KMS-11 (cell line): Measurements from ENCODE around the gene SLC7A7.
A peak's percentile ranks its signal among the peaks of the same experiment; 100 is the strongest.
"Not testable (repeated sequence)": the region's sequence is repeated elsewhere in the genome, so short reads cannot be mapped to it uniquely, and the experiment has no call there.

Experiments
- H2AFZ ChIP-seq: fragments of 200-600 bp; sonication (generic); 2 replicates; pipeline ENCODE4 v1.6.1; 2016; ENCODE audit warnings: antibody characterized with exemption, mixed run types, low read depth
- H3K27ac ChIP-seq: fragments of 200-600 bp; sonication (generic); 2 replicates; pipeline ENCODE4 v1.6.1; 2016; ENCODE audit warnings: mild to moderate bottlenecking, mixed run types
- H3K27me3 ChIP-seq: fragments of 200-600 bp; sonication (generic); 2 replicates; pipeline ENCODE4 v1.6.1; 2017; ENCODE audit warnings: mild to moderate bottlenecking, low read depth, mixed run types, moderate library complexity; ENCODE audit not compliant: insufficient read depth
- H3K36me3 ChIP-seq: fragments of 200-600 bp; sonication (generic); 2 replicates; pipeline ENCODE4 v1.6.1; 2017; ENCODE audit warnings: mild to moderate bottlenecking, mixed run types; ENCODE audit not compliant: insufficient read depth
- H3K4me1 ChIP-seq: fragments of 200-600 bp; sonication (generic); 2 replicates; pipeline ENCODE4 v1.6.1; 2016; ENCODE audit warnings: mild to moderate bottlenecking, low read depth, mixed run types; ENCODE audit not compliant: poor library complexity, severe bottlenecking
- H3K4me2 ChIP-seq: fragments of 200-600 bp; sonication (generic); 2 replicates; pipeline ENCODE4 v1.7.0; 2016; ENCODE audit warnings: mild to moderate bottlenecking, mixed run types
- H3K4me3 ChIP-seq: fragments of 200-600 bp; sonication (generic); IDR thresholded peaks from 2 replicates; pipeline ENCODE4 v1.6.1; 2017; ENCODE audit warnings: low read depth, low read length, mixed read lengths; ENCODE audit not compliant: insufficient read depth
- H3K79me2 ChIP-seq: fragments of 200-600 bp; sonication (generic); 2 replicates; pipeline ENCODE4 v1.6.1; 2016; ENCODE audit warnings: low read depth, mixed run types; ENCODE audit not compliant: insufficient read depth
- H3K9ac ChIP-seq: fragments of 200-600 bp; sonication (generic); 2 replicates; pipeline ENCODE4 v1.6.1; 2016; ENCODE audit warnings: mild to moderate bottlenecking, mixed run types
- H4K20me1 ChIP-seq: fragments of 200-600 bp; sonication (generic); 2 replicates; pipeline ENCODE4 v1.6.1; 2016; ENCODE audit warnings: mild to moderate bottlenecking, mixed run types; ENCODE audit not compliant: insufficient read depth
- CTCF ChIP-seq: fragments of 200-600 bp; sonication (generic); conservative IDR thresholded peaks from 2 replicates; pipeline ENCODE4 v1.6.1; 2017; ENCODE audit warnings: low read depth, mild to moderate bottlenecking, antibody characterized with exemption, low read length, moderate library complexity, mixed read lengths

SLC7A7 gene

GRCh38 chr14:22797017-22797917 lies 18.0 kb downstream of the SLC7A7 start:
- H3K9ac ChIP-seq = no peak overlapping the region
- H3K27ac ChIP-seq = peak overlapping the region; percentile 41; the same call in 1 of the 2 replicates
- H3K27me3 ChIP-seq = no peaks in the 10 kb centered on the region
- no peak overlapping the region for H3K4me3 ChIP-seq
- peaks cover 19% of the 10 kb centered on the region for H3K4me1 ChIP-seq
- H3K36me3 ChIP-seq = no peaks in the 10 kb centered on the region
- H3K4me2 ChIP-seq = no peak overlapping the region; the same call in 1 of the 2 replicates
- no peak for TF ChIP-seq CTCF
- H3K79me2 ChIP-seq = no peaks in the 10 kb centered on the region
- no peaks in the 10 kb centered on the region for H4K20me1 ChIP-seq
- no peak overlapping the region for H2AFZ ChIP-seq

- H3K79me2 ChIP-seq = no peaks in the 10 kb centered on the region
- H2AFZ ChIP-seq = no peak overlapping the region
- TF ChIP-seq CTCF = no peak
- H3K27me3 ChIP-seq = no peaks in the 10 kb centered on the region
- H4K20me1 ChIP-seq = no peaks in the 10 kb centered on the region
- no peaks in the 10 kb centered on the region for H3K36me3 ChIP-seq
- H3K4me3 ChIP-seq = no peak overlapping the region
- no peak overlapping the region; the same call in 1 of the 2 replicates for H3K9ac ChIP-seq
- H3K27ac ChIP-seq = peak overlapping the region; percentile 41
- H3K4me2 ChIP-seq = peak overlapping the region; percentile 63; the same call in 1 of the 2 replicates
- peaks cover 23% of the 10 kb centered on the region for H3K4me1 ChIP-seq
Measured at GRCh38 chr14:22796087-22796707, 19.0 kb downstream of the SLC7A7 start.

- Histone ChIP-seq H3K27me3 (no peaks in the 10 kb centered on the region), H3K4me2 (no peak overlapping the region), H3K9ac (no peak overlapping the region), H2AFZ (no peak overlapping the region), H4K20me1 (no peaks in the 10 kb centered on the region), H3K79me2 (no peaks in the 10 kb centered on the region), H3K4me1 (peaks cover 38% of the 10 kb centered on the region), H3K36me3 (no peaks in the 10 kb centered on the region), H3K4me3 (no peak overlapping the region), H3K27ac (no peak overlapping the region)
- no peak for TF ChIP-seq CTCF
Measured at GRCh38 chr14:22794551-22794951, 20.7 kb downstream of the SLC7A7 start.

DNA sequence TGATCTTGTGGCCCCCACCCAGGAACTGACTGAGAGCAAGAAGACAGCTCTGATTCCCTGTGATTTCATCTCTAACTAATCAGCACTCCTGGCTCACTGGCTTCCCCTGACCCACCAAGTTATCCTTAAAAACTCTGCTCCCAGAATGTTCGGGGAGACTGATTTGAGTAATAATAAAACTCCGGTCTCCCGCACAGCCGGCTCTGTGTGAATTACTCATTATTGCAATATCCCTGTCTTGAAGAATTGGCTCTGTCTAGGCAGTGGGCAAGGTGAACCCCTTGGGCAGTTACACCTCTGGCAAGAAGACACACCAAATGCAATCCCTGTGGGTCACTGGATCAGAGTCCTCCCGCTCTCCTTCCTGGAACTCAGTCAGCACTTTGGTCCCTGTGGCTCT lies 21.3 kb downstream of the SLC7A7 start:
- H3K27me3 ChIP-seq = no peaks in the 10 kb centered on the region
- no peak overlapping the region for H3K9ac ChIP-seq
- no peaks in the 10 kb centered on the region for H3K79me2 ChIP-seq
- H2AFZ ChIP-seq = no peak overlapping the region
- TF ChIP-seq CTCF = no peak
- H3K27ac ChIP-seq = no peak overlapping the region
- H3K4me1 ChIP-seq = peaks cover 44% of the 10 kb centered on the region
- no peak overlapping the region for H3K4me3 ChIP-seq
- H3K4me2 ChIP-seq = no peak overlapping the region
- no peaks in the 10 kb centered on the region for H4K20me1 ChIP-seq
- no peaks in the 10 kb centered on the region for H3K36me3 ChIP-seq

- not testable (repeated sequence) for H2AFZ ChIP-seq, H3K36me3 ChIP-seq, H3K27me3 ChIP-seq, H3K4me3 ChIP-seq, H3K4me2 ChIP-seq, H3K79me2 ChIP-seq, H4K20me1 ChIP-seq, H3K9ac ChIP-seq, H3K27ac ChIP-seq
- peaks cover 47% of the 10 kb centered on the region for H3K4me1 ChIP-seq
Measured at GRCh38 chr14:22793550-22793949, 21.7 kb downstream of the SLC7A7 start.
